Measurements from ENCODE around the gene NDUFA6.

NDUFA6 gene

DNA sequence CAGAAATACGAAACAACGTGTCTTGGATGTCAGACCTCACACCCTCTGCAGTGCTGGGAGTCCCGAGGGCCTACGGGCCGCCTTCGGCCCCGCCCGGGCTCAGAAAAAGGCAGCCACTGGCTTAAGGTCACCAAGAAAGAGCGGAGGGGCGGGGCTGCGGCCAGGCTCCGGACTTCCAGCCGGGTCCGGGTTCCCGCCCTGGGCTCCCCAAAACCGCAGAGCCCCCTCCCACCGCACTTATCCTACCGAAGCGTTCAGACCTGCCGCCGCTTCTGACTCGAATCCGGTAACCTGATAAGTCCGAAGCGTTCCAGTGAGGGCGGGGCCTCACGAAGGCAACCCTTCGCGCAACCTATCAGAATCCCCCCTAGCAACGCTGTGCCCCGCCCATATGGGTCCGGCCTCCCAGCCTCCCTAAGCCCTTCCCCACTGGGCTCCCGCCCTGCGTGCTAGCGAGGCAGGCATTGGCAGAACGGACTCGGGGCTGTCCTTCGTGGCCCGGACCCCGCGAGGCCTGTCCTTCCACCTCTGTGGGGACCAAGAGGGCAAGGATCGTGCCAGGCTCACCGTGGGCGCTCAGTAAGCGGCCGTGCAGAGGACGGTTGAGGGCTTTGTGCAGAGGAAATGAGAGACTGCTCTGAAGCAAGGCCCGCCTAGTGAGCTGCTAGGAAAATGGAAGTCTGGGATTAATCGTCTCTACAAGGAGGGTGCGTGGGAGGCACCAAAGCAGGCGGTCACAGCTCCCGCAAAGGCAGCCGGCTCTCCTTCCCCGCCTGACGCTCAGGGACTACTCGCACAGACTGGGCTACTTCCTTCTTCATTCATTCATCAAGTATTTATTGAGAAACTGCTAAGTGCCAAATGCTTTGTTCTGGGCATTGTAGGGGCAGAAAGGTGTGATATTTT is 19.8 kb downstream of the NDUFA6 start, which contains the start of gene NAGA:
Gene NAGA (minus strand): TSS at position 296 of the 906 bp plus-strand sequence. CDS start 515 bp downstream, outside the sequence.
- DNase-seq (ENCODE audit: low read depth, low spot score) = peak; percentile 81

DNA sequence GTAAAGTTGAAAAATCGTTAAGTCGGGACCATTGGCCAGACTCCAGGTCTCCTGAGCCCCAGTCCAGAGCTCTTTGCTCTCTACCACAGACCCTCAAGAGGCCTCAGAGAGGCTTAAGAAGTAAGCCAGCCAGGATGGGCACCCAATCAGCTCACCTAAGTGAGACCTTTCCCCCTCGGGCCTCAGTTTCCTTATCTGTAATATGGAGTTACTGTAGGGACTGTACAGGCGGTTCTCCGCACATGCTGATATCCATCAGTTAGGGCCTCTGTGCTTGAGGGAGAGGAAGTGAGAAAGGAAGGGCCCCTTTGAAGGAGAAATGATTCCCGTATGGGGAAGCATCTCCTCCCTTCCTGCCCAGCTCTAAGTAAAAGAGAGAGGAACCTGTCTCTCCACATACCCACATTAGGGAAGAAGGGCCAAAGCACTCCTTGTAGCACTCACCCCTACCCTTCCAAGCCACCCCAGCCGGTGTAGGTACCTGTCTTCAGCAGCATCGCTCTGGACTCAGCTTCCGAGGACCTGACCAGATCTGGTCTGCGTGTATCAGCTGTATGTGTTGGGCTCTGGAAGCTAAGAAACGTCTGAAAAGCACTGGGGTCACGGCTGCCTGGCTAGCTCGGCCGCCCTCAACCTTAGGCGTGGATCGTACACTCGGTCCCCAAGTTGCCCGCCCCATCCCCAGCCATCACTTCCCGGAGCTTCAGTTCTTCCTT is 20.6 kb downstream of the NDUFA6 start:
- DNase-seq (ENCODE audit: low read depth, low spot score) = no peak

DNA sequence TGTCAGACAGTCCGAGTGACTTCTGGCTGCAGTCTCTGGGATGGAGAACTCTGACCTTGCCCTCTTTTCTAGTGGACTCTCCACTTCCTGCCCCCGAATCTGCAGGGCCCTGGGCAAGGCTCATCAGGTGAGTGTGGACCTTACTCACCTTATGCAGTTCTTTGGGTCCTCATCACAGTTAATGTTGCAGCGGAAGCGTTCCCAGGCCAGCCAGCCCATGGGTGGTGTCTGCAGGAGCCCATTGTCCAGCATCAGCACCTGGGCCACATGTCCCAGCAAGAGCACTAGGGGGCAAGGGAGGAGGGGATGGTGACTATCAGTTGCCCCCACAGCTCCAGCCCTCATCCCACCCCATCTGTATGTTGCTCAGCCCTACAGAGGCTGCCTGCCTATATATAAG is 22.3 kb downstream of the NDUFA6 start:
- DNase-seq (ENCODE audit: low read depth, low spot score) = no peak

DNA sequence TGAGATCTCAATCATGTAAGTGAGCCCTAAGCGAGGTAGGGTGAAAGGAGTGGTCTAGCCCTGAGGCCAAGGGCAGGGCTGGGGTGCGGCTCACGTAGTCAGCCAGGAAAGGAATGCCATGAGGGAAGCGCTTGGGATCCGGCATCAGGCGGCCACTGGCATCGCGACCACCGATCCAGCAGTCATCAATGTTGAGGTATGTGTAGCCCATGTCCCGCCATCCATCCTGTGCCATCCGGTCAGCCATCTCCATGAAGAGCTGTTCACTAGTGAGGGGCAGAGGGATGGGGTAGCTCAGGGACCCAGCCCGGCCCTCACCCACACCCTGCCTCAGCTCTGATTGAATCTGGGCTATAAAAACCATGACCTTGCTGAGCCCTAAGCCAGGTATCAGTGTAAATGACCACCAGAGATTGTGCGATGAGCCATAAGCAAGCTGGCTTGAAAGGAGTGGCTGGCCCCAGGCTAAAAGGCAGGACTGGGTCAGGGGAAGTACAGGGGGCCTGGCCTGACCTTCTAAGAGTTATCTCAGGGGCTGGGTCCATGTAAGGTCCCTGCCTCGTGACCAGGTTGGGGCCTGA is 22.8 kb downstream of the NDUFA6 start:
- no peak for DNase-seq (ENCODE audit: low read depth, low spot score)

DNA sequence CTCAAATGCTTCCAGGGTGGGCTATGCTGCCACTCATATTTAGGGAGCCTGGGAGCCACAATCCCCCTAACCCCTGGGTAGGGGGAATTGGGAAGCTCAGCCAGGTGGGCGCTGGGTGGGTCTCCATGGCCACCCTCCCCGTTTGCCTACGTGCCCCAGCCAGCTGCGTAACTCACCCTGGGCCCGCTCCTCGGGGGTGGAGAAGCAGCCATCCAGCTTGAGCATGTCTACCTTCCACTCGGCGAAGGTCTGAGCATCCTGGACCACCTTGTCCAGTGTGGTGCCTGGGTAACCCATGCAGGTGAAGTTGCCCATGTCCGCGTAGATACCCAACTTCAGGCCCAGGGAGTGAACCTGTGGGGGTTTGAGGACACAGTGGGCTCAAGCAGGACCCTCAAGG is 23.6 kb downstream of the NDUFA6 start:
- DNase-seq (ENCODE audit: low read depth, low spot score) = no peak

DNA sequence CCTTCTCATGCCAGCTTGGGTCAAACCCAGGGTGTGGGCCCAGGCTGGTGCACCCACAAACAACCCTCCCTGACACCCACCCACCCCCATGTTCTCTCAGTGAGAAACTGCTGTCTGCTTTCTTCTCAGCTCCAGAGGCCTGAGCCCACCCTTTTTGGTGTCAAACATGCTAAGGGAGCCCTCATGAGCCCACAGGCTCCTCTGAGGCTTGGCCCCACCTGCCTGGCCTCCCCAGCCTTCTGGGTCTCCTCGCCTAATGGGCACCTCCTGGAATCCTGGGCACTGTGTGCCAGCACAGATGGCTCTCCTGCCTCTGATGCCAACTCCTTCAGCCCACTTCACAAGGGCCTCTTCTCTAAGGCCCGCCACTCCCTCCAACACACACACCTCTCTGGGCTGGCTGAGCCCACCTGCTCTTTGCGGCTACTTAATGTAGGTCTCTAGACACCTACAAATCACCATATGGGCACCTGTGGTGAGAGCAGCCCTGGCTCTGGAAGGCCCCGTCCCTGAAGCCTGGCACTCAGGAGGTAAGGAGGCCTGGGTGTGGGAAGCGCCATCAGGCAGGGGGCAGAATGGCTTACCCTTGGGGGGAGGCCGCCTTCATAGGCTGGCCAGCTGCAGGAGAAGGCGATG is 24.3 kb downstream of the NDUFA6 start:
- DNase-seq (ENCODE audit: low read depth, low spot score) = no peak

DNA sequence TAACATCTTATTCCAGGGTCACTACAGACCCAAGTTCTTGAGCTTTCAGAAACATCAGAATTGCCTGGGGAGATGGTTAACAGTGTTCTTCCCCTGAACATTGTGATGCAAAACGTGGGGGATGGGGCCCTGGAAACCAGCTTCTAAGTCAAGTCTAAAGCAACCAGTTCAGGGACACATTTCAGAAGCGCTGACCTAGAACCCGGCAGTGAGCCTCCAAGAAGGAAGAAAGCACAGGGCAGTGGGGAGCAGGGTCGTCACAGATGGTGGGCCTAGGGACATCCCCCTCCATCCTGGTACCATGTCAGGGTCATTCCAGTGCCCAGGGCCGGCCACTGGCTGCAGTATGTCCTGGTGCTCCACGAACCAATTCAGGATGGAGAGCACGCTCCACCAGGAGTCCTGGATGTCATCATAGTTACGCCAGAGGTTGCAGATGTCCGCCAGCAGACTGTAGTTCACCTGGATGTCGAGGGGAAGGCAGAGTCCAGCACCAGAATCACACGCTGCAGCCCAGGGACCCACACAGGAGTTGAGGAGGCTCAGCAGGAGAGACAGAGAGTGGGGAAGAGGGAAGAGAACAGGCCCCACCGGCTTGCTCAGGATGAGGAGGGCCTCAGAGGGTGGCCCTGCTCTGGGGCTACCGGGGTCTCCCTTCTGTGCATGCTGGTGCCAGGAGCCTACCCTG is 25.0 kb downstream of the NDUFA6 start:
- no peak for DNase-seq (ENCODE audit: low read depth, low spot score)

DNA sequence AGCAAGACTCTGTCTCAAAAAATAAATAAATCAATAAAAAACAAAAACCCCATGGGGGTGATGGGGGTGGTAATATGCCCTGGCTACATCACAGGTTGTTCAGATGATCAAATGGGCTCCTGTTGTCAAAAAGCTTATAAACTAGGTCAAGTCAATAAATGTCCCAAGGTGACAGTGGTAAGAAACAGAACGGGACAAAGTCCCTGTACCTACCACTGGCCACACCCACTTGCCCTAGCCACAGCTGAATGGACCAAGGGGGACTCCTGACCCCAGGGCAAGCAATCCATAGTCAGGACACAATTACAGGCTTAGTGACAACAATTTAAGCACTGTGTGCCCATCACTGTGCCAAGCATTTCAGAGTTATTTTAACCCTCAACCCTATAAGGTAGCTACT is 25.9 kb downstream of the NDUFA6 start:
- no peak for DNase-seq (ENCODE audit: low read depth, low spot score)

DNA sequence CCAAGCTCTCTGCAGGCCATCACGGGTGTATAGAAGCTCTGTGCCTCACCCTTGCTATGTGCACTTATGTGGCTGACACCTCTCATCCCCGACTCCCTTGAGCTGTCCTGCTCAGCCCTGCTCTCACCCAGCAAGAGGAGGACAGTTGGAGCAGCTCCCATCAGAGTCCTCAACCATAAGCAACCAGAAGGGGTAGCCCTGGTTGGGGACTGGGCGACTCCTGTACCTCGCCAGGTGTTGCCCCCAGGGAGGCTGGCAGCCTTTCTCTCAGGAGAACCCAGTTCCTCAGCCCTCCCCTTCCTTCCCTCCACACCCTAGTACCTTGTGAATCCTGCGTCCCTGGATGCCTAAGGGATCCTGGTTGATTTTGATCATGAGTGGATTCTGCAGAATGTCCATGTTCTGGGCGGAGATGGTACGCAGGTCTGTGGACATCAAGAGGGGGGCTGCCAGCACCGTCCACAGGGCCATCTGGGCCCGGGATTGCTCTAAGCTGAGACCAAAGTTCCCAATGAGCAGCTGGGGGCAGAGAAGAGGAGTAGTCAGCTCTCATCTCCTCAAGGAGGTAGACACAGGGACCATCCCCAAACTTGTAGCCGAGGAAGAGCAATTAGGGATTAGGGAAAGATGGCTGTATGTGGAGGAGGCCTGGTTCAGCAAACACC is 27.9 kb downstream of the NDUFA6 start:
- no peak for DNase-seq (ENCODE audit: low read depth, low spot score)

DNA sequence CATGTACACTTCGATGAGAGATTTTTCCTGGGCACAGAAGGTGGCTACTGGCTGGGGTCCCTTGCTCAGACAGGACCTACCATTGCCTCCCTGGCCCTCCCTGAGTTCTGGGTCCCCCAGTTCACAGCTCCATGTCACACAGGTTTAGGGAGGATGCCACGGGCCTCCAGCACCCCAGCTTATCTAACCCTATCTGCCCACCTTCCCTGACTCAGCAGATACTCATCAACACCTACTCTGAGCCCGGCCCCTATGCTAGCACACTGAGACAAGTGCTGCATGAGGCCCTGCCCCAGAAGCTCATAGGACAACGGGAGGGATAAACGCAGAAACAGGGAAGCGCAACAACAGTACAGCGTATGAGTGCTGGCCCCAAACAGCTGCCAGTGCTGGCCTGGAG is 29.5 kb downstream of the NDUFA6 start:
- DNase-seq (ENCODE audit: low read depth, low spot score) = no peak

DNA sequence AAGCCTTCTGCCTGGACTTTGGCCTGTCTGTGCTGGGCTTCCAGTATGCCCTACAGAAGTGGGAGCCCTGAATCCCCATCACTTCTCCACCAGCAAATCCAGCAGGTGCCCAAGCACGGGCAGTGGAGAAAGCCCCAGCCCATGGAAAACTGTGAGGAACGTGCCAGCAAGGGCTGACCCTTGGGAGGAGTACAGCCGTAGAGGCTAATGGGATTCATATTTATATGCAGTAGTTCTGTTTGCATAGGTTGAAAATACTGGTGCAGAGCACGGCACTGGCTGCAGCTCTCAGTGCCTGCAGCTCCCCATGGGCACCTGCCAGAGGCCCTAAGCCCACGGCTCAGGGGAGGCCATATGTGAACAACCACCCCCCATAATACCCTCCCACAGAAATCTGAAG is 30.1 kb downstream of the NDUFA6 start:
- DNase-seq (ENCODE audit: low read depth, low spot score) = no peak

DNA sequence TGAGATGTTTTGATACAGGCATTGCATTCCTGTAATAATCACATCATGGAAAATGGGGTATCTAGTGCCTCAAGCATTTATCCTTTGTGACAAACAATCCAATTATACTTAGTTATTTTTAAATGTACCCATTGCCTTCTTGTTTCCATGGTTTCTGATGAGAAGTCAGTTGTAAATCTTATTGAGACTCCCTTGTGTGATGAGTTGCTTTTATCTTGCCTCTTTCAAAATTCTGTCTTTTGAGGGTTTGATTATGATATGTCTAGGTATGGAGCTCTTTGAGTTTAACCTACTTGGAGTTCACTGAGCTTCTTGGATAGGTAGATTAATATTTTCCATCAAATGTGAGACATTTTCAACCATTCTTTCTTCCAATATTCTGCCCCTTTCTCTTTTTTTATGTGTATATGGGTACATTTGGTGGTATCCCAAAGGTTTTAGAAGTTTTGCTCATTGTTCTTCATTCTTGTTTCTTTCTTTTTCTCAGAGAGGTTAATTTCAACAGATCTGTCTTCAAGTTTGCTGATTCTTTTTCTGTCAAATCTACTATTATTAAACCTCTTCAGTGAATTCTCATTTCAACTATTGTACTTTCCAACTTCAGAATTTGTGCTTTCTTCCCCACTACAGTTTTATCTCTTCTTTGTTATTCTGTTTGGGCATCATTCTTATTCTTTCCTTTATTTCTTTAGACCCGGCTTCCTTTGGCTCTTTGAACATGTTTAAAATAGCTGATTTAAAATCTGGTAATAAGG is 33.6 kb downstream of the NDUFA6 start:
- no peak for DNase-seq (ENCODE audit: low read depth, low spot score)

DNA sequence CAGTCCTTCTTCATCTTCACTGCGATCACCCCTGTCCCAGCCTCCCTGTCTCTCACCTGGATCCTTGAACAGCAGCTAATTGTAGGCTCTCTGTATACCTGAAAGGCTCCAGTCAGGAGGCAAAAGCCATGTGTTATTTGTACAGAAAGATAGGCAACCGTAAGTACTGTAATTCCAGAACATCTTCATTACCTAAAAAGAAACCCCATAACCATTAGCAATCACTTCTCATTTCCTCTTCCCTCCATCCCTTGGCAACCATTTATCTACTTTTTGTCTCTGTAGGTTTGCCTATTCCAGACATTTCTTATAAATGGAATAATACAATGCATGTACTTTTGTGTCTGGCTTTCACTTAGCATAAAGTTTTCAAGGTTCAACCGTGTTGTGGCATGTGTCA is 37.8 kb downstream of the NDUFA6 start:
- DNase-seq (ENCODE audit: low read depth, low spot score) = no peak

DNA sequence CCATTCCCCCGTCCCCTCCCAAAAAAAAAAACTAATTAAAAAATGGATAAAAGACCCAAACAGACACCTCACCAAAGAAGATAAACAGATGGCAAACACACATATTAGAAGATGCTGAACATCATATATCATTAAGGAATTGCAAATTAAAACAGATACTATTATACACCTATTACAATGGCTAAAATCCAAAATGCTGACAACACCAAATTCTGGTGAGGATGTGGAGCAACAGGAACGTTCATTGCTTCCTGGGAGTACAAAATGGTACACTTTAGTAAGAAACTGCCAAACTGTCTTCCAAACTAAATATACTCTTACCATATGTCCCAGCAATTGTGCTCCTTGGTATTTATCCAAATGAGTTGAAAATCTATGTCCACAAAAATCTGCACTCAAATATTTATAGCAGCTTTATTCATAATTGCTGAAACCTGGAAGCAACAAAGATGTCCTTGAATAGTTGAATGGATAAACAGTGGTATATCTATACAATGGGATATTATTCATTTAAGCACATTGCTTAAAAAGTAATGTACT is 39.9 kb downstream of the NDUFA6 start:
- no peak for DNase-seq (ENCODE audit: low read depth, low spot score)

DNA sequence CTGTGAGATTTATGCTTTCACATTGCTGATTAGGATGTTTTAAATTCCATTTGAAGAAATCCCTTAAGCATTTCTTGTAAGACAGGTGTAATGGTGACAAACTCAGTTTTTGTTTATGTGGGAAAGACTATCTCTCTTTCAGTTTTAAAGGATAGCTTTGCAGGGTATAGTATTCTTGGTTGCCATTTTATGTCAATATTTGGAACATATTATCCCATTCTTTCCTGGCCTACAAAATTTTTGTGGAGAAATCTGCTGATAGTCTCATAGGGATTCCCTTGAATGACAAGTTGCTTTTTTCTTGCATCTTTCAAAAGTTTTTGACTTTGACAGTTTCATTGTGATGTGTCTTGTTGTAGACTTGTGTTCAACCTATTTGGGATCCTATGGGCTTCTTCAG is 48.8 kb downstream of the NDUFA6 start:
- DNase-seq (ENCODE audit: low read depth, low spot score) = no peak

DNA sequence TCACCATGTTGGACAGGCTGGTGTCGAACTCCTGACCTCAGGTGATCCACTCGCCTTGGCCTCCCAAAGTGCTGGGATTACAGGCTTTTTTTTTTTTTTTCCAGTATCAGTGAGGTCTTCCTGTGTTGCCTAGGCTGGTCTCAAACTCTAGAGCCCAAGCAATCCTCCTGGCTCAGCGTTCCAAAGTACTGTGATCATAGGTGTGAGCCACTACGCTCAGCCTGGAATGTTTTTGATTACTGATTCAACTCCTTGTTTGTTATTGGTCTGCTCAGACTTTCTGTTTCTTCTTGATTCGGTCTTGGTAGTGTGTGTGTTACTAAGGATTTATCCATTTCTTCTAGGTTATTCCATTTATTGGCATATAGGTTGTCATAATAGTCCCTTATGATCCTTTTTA is 51.3 kb downstream of the NDUFA6 start:
- no peak for DNase-seq (ENCODE audit: low read depth, low spot score)
